Measurements from ENCODE around the gene SCN7A.

DNA sequence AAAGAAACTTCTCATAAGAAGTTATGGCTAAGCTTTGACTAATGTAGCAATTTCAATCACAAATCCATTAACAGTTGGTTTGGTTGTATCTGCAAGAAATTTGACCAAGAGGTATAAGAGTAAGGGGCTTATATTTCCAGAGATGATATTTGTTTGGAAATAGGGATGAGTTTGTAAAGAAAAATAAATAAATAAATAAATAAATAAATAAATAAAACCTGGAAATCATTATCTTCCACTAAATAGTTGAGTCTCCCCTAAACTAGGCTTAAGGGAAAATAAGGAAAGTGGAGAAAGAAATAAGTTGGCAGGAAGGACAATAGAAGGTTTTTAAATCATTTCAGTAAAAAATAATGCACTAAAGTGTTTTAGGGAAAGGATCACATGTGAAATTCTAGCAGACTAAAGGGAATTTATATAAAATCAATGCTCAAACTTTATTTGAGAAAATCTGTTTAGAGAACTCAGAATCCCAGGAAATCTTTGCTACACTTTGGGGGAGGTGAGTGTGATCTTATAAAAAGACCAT is 23.5 kb upstream of the SCN7A start:
- no peak for TF ChIP-seq POLR2AphosphoS5 (IDR thresholded peaks at IDR 0.05; ENCODE audit: insufficient read depth in 1 of 2, low read depth in 1 of 2)
- TF ChIP-seq POLR2A (IDR thresholded peaks at IDR 0.05), result no peak
